GM23338 (cell line): ENCODE data around the gene ZNF747.

ENCODE experiments used
- CREB1 ChIP-seq: fragments of 250-450 bp; sonication (Bioruptor Pico); IDR thresholded peaks from 2 replicates; pipeline ENCODE4 v1.5.0; 2020; ENCODE audit warnings: low read depth, mild to moderate bottlenecking, moderate library complexity
- CTCF ChIP-seq, 2 experiments: fragments of 200-600 bp in 1 of 2; sonication (generic) in 1 of 2; conservative IDR thresholded peaks; 2 replicates each; pipeline versions ENCODE4 v1.5.1 to v1.6.1; 2016 to 2017; ENCODE audit warnings: antibody characterized with exemption in 2 of 2, low read depth in 2 of 2, mild to moderate bottlenecking in 2 of 2, moderate library complexity in 1 of 2
- ETS1 ChIP-seq: IDR thresholded peaks from 2 replicates; pipeline ENCODE4 v1.6.1; 2016; ENCODE audit warnings: antibody characterized with exemption
- EZH2 ChIP-seq: fragments of 200-600 bp; sonication (generic); IDR thresholded peaks from one replicate; pipeline ENCODE4 v1.8.0; 2017; ENCODE audit warnings: antibody characterized with exemption, mild to moderate bottlenecking, low read depth; ENCODE audit not compliant: unreplicated experiment
- EZH2phosphoT487 ChIP-seq: fragments of 200-600 bp; sonication (generic); IDR thresholded peaks from one replicate; pipeline ENCODE4 v1.8.1; 2018; ENCODE audit warnings: antibody characterized with exemption; ENCODE audit not compliant: unreplicated experiment
- JUNB ChIP-seq: IDR thresholded peaks from one replicate; pipeline ENCODE4 v1.6.1; 2016; ENCODE audit warnings: antibody characterized with exemption; ENCODE audit not compliant: unreplicated experiment
- NANOG ChIP-seq: IDR thresholded peaks from 2 replicates; pipeline ENCODE4 v1.6.1; 2016; ENCODE audit warnings: antibody characterized with exemption, borderline replicate concordance
- POLR2AphosphoS5 ChIP-seq: IDR thresholded peaks from 2 replicates; pipeline ENCODE4 v1.6.1; 2016; ENCODE audit warnings: antibody characterized with exemption, low read depth
- REST ChIP-seq: IDR thresholded peaks from one replicate; pipeline ENCODE4 v1.6.1; 2018; ENCODE audit warnings: antibody characterized with exemption; ENCODE audit not compliant: unreplicated experiment
- STAT1 ChIP-seq: IDR thresholded peaks from one replicate; pipeline ENCODE4 v1.6.1; 2016; ENCODE audit warnings: antibody characterized with exemption; ENCODE audit not compliant: unreplicated experiment
- ZNF114 ChIP-seq: fragments of 250-450 bp; sonication (Bioruptor Pico); IDR thresholded peaks from 2 replicates; pipeline ENCODE4 v1.5.0; 2020; ENCODE audit warnings: mild to moderate bottlenecking, moderate library complexity

GRCh38 chr16:30546115-30546514 lies 11.5 kb upstream of the ZNF747 start:
- no peak for TF ChIP-seq EZH2phosphoT487
- no peak for TF ChIP-seq POLR2AphosphoS5
- TF ChIP-seq CTCF (conservative IDR thresholded peaks at IDR 0.05; ENCODE audit: low read depth in 2 of 2): no peak
- no peak for TF ChIP-seq JUNB
- TF ChIP-seq REST: no peak
- no peak for TF ChIP-seq EZH2
- no peak for TF ChIP-seq STAT1
- TF ChIP-seq ZNF114 (CRISPR knock-in tag): no peak
- no peak for TF ChIP-seq CREB1 (CRISPR knock-in tag)
- no peak for TF ChIP-seq ETS1
- no peak for TF ChIP-seq NANOG
